ENCODE data around the gene NKX2-3.

Gene NKX2-3

GRCh38 chr10:99526861-99527504 lies 5.8 kb upstream of the NKX2-3 start:
- no peak for DNase-seq

- no peak for DNase-seq
Measured at GRCh38 chr10:99527526-99528493, 4.9 kb upstream of the NKX2-3 start.

GRCh38 chr10:99528494-99529441 lies 4.0 kb upstream of the NKX2-3 start:
- no peak for DNase-seq

GRCh38 chr10:99529591-99530107 lies 3.1 kb upstream of the NKX2-3 start:
- DNase-seq = no peak

- no peak for DNase-seq
Measured at GRCh38 chr10:99530108-99531025, 2.4 kb upstream of the NKX2-3 start.

- no peak for DNase-seq
Measured at GRCh38 chr10:99531026-99531695, 1.6 kb upstream of the NKX2-3 start.

GRCh38 chr10:99531696-99532593 lies 797 bp upstream of the NKX2-3 start:
- DNase-seq = no peak

GRCh38 chr10:99533496-99534449 lies 1.0 kb downstream of the NKX2-3 start:
- DNase-seq = no peak

GRCh38 chr10:99534450-99534938 lies 1.8 kb downstream of the NKX2-3 start:
- DNase-seq = no peak

GRCh38 chr10:99534939-99535763 lies 2.4 kb downstream of the NKX2-3 start:
- DNase-seq = no peak

- DNase-seq = no peak
Measured at GRCh38 chr10:99535764-99536337, 3.1 kb downstream of the NKX2-3 start.

GRCh38 chr10:99536338-99537085 lies 3.8 kb downstream of the NKX2-3 start:
- no peak for DNase-seq

GRCh38 chr10:99537086-99537988 lies 4.6 kb downstream of the NKX2-3 start:
- no peak for DNase-seq
